Gastroesophageal sphincter (tissue), 4 donors: Measurements from ENCODE around the gene CCDC186. TPM values are rescaled to one million over a fixed set of nuclear protein-coding genes. Genes with fewer than 3 reads are reported as not detected.

Experiments used
- ATAC-seq: fragments of 150-250 bp; one replicate; pipeline ENCODE4 v1.9.1; 2016; ENCODE audit warnings: mild to moderate bottlenecking, moderate library complexity
- H3K27ac ChIP-seq, 4 donors: fragments of 200-600 bp; sonication (generic) in 3 of 4; 1 replicate in 3 of 4; 2 replicates in 1 of 4; pipeline ENCODE4 v1.5.1; 2016 to 2019
- H3K27me3 ChIP-seq: fragments of 200-600 bp; sonication (generic); one replicate; pipeline ENCODE4 v1.5.1; 2019
- H3K36me3 ChIP-seq, 2 donors: fragments of 200-600 bp; sonication (generic); one replicate each; pipeline ENCODE4 v1.5.1; 2019; ENCODE audit warnings: control low read depth in 1 of 2
- H3K4me1 ChIP-seq, 3 donors: fragments of 200-600 bp; sonication (generic); 1 replicate in 2 of 3; 2 replicates in 1 of 3; pipeline ENCODE4 v1.5.1; 2016 to 2019; ENCODE audit warnings: control low read depth in 2 of 3
- H3K4me3 ChIP-seq, 2 donors: fragments of 200-600 bp; sonication (generic); one replicate each; pipeline ENCODE4 v1.5.1; 2019; ENCODE audit warnings: mild to moderate bottlenecking in 1 of 2, moderate library complexity in 1 of 2
- H3K9me3 ChIP-seq, 3 donors: fragments of 200-600 bp; sonication (generic); one replicate each; pipeline ENCODE4 v1.5.1; 2017 to 2019; ENCODE audit warnings: control low read depth in 2 of 3
- EP300 ChIP-seq: sonication (generic); formaldehyde crosslinking; IDR thresholded peaks from one replicate; pipeline ENCODE4 v1.6.1; 2017; ENCODE audit warnings: antibody characterized with exemption, mild to moderate bottlenecking
- POLR2A ChIP-seq, 2 donors: fragments of 450-650 bp; IDR thresholded peaks; one replicate each; pipeline ENCODE4 v1.6.1; 2017; ENCODE audit warnings: antibody characterized with exemption in 2 of 2, mild to moderate bottlenecking in 2 of 2, moderate library complexity in 1 of 2
- POLR2AphosphoS5 ChIP-seq: sonication (generic); formaldehyde crosslinking; IDR thresholded peaks from one replicate; pipeline ENCODE4 v1.6.1; 2017; ENCODE audit warnings: antibody characterized with exemption
- WGBS, 2 donors: methylation state at CpG; one replicate each; pipeline ENCODE4 v1.1.5; 2018; ENCODE audit warnings: low coverage in 1 of 2; 5-methylcytosine and 5-hydroxymethylcytosine counted together
- total RNA-seq, 4 donors: library from RNA; depleted of rRNA; stranded (reverse); fragments of >200 nt; gene quantifications; one replicate each; pipeline ENCODE4 v1.1.0, GENCODE V29; 2016
- TF ChIP-seq, protein P1 (sequence below), 4 experiments: fragments of 200-600 bp in 2 of 4; fragments of 450-650 bp in 2 of 4; sonication (generic) in 1 of 4; IDR thresholded peaks; one replicate each; pipeline ENCODE4 v1.5.1; 2017 to 2019; ENCODE audit warnings: antibody characterized with exemption in 4 of 4, mild to moderate bottlenecking in 2 of 4, moderate library complexity in 2 of 4

Gene CCDC186
- 10 to 100 TPM; 15.8 to 24.7 (median 20.4) TPM for total RNA-seq

DNA sequence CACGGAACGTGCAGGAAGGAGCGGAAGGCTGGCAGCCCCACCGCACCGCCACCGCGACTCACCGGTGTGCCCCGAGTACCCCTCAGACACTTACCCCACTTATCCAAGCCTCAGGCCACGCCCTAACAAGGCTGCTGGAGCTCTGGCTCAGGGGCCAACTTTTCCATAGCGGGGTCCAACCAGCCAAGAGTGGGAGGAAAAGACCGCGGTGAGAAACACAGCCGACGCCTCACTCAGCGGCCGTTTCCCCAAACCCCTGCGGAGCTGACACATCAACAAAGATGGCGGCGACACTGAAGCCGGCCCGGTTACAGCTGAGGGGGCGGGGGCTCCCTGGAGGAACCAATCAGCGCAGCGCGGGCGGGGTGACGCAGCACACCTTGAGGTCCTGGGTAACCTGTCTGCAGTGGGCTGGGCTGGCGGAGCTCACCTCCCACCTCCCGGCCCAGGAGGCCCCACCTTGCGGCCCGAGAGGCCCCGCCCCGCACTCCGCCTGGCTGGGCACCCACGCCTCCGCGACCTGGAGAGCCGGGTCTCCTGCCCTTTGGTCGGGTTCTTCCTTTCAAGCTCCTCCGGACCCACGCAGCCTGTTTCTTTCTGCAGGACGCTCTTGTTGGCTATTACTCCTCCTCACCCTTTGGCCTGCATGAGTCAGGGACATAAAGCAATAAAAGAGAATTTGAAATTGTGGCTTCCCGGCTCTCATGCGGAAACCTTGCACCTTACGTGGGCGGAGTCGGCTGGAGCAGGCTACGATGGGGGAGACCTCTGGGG is at the start of gene CCDC186:
TSS of gene CCDC186 (minus strand) at position 283 of the 774 bp plus-strand sequence. CDS start 10,935 bp downstream, outside the sequence.
- Histone ChIP-seq H3K27ac (peak within 1 kb of the TSS; percentile 82 to 96 (median 92)), H3K27me3 (no peaks in the 10 kb centered on the region), H3K36me3 (no peaks in the 10 kb centered on the region), H3K4me1 (peaks cover 0 to 25% (median 0%) of the 10 kb centered on the region in 3 donors), H3K9me3 (peaks cover 0 to 3% (median 0%) of the 10 kb centered on the region in 3 donors), H3K4me3 (peak within 1 kb of the TSS; percentile 93 to 94)
- WGBS, 2 donors: 0% methylated on average over 2 to 5 of the region's 49 CpGs
- TF ChIP-seq POLR2AphosphoS5 (peak; percentile 61), POLR2A (IDR thresholded peaks at IDR 0.05) (peak; percentile 41 to 70), EP300 (no peak)
- TF ChIP-seq, protein P1, sequence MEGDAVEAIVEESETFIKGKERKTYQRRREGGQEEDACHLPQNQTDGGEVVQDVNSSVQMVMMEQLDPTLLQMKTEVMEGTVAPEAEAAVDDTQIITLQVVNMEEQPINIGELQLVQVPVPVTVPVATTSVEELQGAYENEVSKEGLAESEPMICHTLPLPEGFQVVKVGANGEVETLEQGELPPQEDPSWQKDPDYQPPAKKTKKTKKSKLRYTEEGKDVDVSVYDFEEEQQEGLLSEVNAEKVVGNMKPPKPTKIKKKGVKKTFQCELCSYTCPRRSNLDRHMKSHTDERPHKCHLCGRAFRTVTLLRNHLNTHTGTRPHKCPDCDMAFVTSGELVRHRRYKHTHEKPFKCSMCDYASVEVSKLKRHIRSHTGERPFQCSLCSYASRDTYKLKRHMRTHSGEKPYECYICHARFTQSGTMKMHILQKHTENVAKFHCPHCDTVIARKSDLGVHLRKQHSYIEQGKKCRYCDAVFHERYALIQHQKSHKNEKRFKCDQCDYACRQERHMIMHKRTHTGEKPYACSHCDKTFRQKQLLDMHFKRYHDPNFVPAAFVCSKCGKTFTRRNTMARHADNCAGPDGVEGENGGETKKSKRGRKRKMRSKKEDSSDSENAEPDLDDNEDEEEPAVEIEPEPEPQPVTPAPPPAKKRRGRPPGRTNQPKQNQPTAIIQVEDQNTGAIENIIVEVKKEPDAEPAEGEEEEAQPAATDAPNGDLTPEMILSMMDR (IDR thresholded peaks at IDR 0.05): peak in 1 of 4 experiments; percentile 6
- peak; percentile 98 for ATAC-seq

DNA sequence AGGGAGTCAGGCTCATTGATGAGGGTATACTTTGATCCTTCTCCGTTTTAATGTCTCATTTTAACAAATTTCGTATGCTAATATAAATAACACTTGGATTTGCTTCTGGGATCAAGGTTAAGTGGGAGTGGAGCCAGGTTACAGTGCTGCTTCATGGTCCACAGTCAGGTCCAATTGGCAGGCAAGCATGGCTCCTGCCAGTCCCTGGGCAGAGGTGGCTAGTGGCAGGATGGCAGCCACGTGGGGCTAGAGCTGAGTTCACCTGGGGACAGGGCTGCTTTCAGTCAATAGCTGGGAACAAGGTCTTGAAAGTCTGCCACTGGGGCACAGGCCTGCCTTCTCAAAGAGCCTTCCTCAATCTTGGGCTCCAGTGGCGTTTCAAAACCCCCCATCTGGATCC is 49.1 kb upstream of the CCDC186 start:
- TF ChIP-seq, protein P1 (IDR thresholded peaks at IDR 0.05): no peak
- TF ChIP-seq EP300: no peak
- TF ChIP-seq POLR2AphosphoS5: no peak
- no peak for TF ChIP-seq POLR2A (IDR thresholded peaks at IDR 0.05)
- no peaks in the 10 kb centered on the region for H3K4me1 ChIP-seq
- H3K27me3 ChIP-seq: peaks cover 4% of the 10 kb centered on the region
- H3K9me3 ChIP-seq: no peaks in the 10 kb centered on the region
- no peaks in the 10 kb centered on the region for H3K36me3 ChIP-seq
- H3K4me3 ChIP-seq: no peak overlapping the region
- no peak overlapping the region for H3K27ac ChIP-seq
- 79 to 80% methylated on average over 2 of the region's 4 CpGs for WGBS, 2 donors
- no peak for ATAC-seq

DNA sequence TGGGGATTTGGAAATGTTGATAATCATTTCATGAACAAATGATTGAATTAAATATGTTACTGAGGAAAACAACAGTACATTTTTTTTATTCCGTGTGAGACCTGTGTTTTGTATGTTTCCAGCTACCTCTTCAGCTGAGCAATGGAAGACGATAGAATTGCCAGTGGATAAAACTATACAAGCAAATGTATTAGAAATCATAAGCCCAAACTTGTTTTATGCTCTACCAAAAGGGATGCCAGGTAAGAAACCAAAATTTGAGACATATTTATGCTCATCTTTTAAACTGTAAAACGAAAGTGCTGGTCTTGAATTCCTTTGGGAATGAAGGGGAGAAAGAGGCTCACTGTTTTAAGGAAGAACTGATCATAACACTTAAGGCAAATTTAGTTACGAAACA is 47.2 kb upstream of the CCDC186 start:
- TF ChIP-seq POLR2A (IDR thresholded peaks at IDR 0.05) (no peak), POLR2AphosphoS5 (no peak), EP300 (no peak)
- TF ChIP-seq, protein P1 (IDR thresholded peaks at IDR 0.05): no peak
- no peaks in the 10 kb centered on the region for H3K4me1 ChIP-seq
- no peak for ATAC-seq
- no peaks in the 10 kb centered on the region for H3K27me3 ChIP-seq
- H3K36me3 ChIP-seq: no peaks in the 10 kb centered on the region
- WGBS, 2 donors: 68 to 76% methylated on average over 4 of the region's 4 CpGs
- no peak overlapping the region for H3K4me3 ChIP-seq
- H3K9me3 ChIP-seq: no peaks in the 10 kb centered on the region
- H3K27ac ChIP-seq: no peak overlapping the region

DNA sequence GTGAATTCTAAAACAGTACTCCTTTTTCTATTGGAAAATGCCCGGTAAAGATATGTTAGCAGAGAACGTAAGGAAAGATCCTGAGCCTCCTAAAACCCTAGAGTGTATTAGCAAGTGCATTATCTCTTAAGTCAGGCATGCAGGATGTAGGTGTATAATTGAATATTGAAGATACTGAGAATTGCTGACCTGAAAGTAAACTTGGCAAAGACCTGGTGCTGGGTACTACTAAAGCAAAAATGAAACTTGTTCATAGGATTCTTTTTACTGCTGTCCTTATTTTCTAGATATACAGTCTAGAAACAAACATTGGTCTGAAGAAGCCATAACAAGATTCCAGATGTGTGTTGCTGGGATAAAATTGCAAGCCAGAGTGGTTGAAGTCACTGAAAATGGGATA is 46.3 kb upstream of the CCDC186 start:
- no peak for ATAC-seq
- no peaks in the 10 kb centered on the region for H3K4me1 ChIP-seq
- H3K27me3 ChIP-seq: no peaks in the 10 kb centered on the region
- no peaks in the 10 kb centered on the region for H3K9me3 ChIP-seq
- no peak overlapping the region for H3K4me3 ChIP-seq
- WGBS, 2 donors: 76 to 87% methylated on average over 2 of the region's 2 CpGs
- H3K36me3 ChIP-seq: no peaks in the 10 kb centered on the region
- H3K27ac ChIP-seq: no peak overlapping the region
- no peak for TF ChIP-seq EP300
- TF ChIP-seq, protein P1 (IDR thresholded peaks at IDR 0.05): no peak
- no peak for TF ChIP-seq POLR2AphosphoS5
- no peak for TF ChIP-seq POLR2A (IDR thresholded peaks at IDR 0.05)

DNA sequence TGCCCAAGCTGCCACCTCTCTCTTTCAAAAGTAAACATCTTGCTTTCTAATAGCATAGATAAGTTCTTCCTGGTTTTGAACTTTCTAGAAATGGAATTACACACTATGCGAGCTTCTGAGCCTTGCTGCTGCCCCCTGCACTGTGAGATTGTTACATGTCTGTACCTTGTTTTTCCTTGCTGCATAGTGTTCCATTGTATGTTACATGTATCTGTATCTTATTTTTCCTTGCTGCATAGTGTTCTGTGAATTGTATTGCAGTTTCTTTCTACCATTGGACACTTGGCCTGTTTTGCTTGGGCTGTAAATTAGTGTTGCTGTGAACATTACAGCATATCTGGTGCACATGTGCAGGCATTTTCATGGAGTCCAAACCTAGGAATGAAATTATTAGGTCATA is 41.0 kb upstream of the CCDC186 start:
- TF ChIP-seq POLR2A (IDR thresholded peaks at IDR 0.05) (no peak), EP300 (no peak), POLR2AphosphoS5 (no peak)
- no peak for ATAC-seq
- Histone ChIP-seq H3K4me3 (no peak overlapping the region), H3K4me1 (no peaks in the 10 kb centered on the region), H3K9me3 (no peaks in the 10 kb centered on the region), H3K27me3 (no peaks in the 10 kb centered on the region), H3K27ac (no peak overlapping the region), H3K36me3 (no peaks in the 10 kb centered on the region)
- WGBS, 2 donors: 75 to 91% methylated on average over 1 of the region's 1 CpG
